ENCODE results near the gene ATAD1. TPM values are rescaled to one million over a fixed set of nuclear protein-coding genes. Genes with fewer than 3 reads are reported as not detected.

ATAD1 gene
- total RNA-seq, 1 experiment from 2014 or later: 41.6 TPM

Small RNA genes within 50 kb of the gene (small RNA-seq; reads per million reads assigned to genes)
- gene RN7SL78P: not detected

Other genes starting within 250 kb of the ATAD1 start
- gene PAPSS2, start 158.3 kb downstream of the ATAD1 start, total RNA-seq (2014; rRNA removed; shearing (Covaris generic); ENCODE audit: low replicate concordance): not detected in 2 replicates
- 1.1 and 2.0 TPM in 2 replicates for gene KLLN, start 45.3 kb upstream of the ATAD1 start, total RNA-seq (2014; rRNA removed; shearing (Covaris generic); ENCODE audit: low replicate concordance)
- gene PTEN, start 45.4 kb upstream of the ATAD1 start, total RNA-seq (2014; rRNA removed; shearing (Covaris generic); ENCODE audit: low replicate concordance): 161 and 281 TPM in 2 replicates